OCI-LY1 (cell line): Measurements from ENCODE around the gene PRKG1.

ENCODE experiments used
- H2AFZ ChIP-seq: fragments of 200-600 bp; sonication (generic), shearing (Covaris generic); 2 replicates; pipeline ENCODE4 v1.6.0; 2014; ENCODE audit warnings: antibody characterized with exemption, mild to moderate bottlenecking, low read length
- H3F3A ChIP-seq: fragments of 200-600 bp; sonication (generic), shearing (Covaris generic); 2 replicates; pipeline ENCODE4 v1.6.0; 2014; ENCODE audit warnings: mild to moderate bottlenecking, antibody characterized with exemption, low read length, moderate library complexity; ENCODE audit not compliant: insufficient read depth
- H3K27ac ChIP-seq: fragments of 200-600 bp; sonication (generic); 2 replicates; pipeline ENCODE4 v1.5.1; 2014; ENCODE audit warnings: low read length, mixed run types, mild to moderate bottlenecking, low read depth; ENCODE audit not compliant: poor library complexity, severe bottlenecking
- H3K27me3 ChIP-seq: fragments of 200-600 bp; sonication (generic); 2 replicates; pipeline ENCODE4 v1.6.0; 2014; ENCODE audit warnings: antibody characterized with exemption, mild to moderate bottlenecking, low read length, moderate library complexity; ENCODE audit not compliant: insufficient read depth
- H3K36me3 ChIP-seq: fragments of 200-600 bp; sonication (generic); 2 replicates; pipeline ENCODE4 v1.6.1; 2014; ENCODE audit warnings: mild to moderate bottlenecking, antibody characterized with exemption, low read length, moderate library complexity, mixed read lengths; ENCODE audit not compliant: insufficient read depth
- H3K4me1 ChIP-seq: fragments of 200-600 bp; sonication (generic); 2 replicates; pipeline ENCODE4 v1.5.1; 2014; ENCODE audit warnings: mild to moderate bottlenecking, low read length, moderate library complexity; ENCODE audit not compliant: insufficient read depth, severe bottlenecking
- H3K4me2 ChIP-seq: fragments of 200-600 bp; sonication (generic), shearing (Covaris generic); 2 replicates; pipeline ENCODE4 v1.6.1; 2014; ENCODE audit warnings: low read length
- H3K4me3 ChIP-seq: fragments of 200-600 bp; sonication (generic); 2 replicates; pipeline ENCODE4 v1.5.1; 2014; ENCODE audit warnings: low read length, low read depth, mild to moderate bottlenecking, mixed read lengths; ENCODE audit not compliant: poor library complexity, severe bottlenecking
- H3K79me2 ChIP-seq: fragments of 200-600 bp; shearing (Covaris generic); 2 replicates; pipeline ENCODE4 v1.6.1; 2016; ENCODE audit warnings: mixed run types, low read length, mixed read lengths; ENCODE audit not compliant: insufficient read depth
- H3K9ac ChIP-seq: fragments of 200-600 bp; sonication (generic), shearing (Covaris generic); 2 replicates; pipeline ENCODE4 v1.6.1; 2014; ENCODE audit warnings: mild to moderate bottlenecking, low read length, mixed read lengths
- H3K9me2 ChIP-seq: fragments of 200-600 bp; sonication (generic), shearing (Covaris generic); 2 replicates; pipeline ENCODE4 v1.6.1; 2014; ENCODE audit warnings: low read depth, mild to moderate bottlenecking, low read length, mixed read lengths
- H3K9me3 ChIP-seq: fragments of 200-600 bp; shearing (Covaris generic); 2 replicates; pipeline ENCODE4 v1.6.1; 2014; ENCODE audit warnings: low read length, mixed read lengths
- H4K20me1 ChIP-seq: fragments of 200-600 bp; sonication (generic), shearing (Covaris generic); 2 replicates; pipeline ENCODE4 v1.6.0; 2016; ENCODE audit warnings: mild to moderate bottlenecking, low read length; ENCODE audit not compliant: insufficient read depth
- CTCF ChIP-seq: fragments of 200-600 bp; sonication (generic), shearing (Covaris generic); IDR thresholded peaks from 2 replicates; pipeline ENCODE4 v1.5.1; 2017; ENCODE audit warnings: mild to moderate bottlenecking, antibody characterized with exemption, low read length, moderate library complexity, mixed read lengths
- EZH2 ChIP-seq: fragments of 200-600 bp; sonication (generic), shearing (Covaris generic); IDR thresholded peaks from 2 replicates; pipeline ENCODE4 v1.8.0; 2017; ENCODE audit warnings: borderline replicate concordance, mixed run types, mild to moderate bottlenecking, antibody characterized with exemption, low read length, moderate library complexity, mixed read lengths

PRKG1 gene

GRCh38 chr10:51436805-51437204 is 362.5 kb downstream of the PRKG1 start:
- Histone ChIP-seq H3K79me2 (no peaks in the 10 kb centered on the region), H3F3A (no peaks in the 10 kb centered on the region), H3K4me3 (no peak overlapping the region), H3K27me3 (no peaks in the 10 kb centered on the region), H3K4me1 (no peaks in the 10 kb centered on the region), H3K27ac (no peak overlapping the region), H4K20me1 (no peaks in the 10 kb centered on the region), H2AFZ (no peak overlapping the region), H3K4me2 (no peak overlapping the region), H3K9me2 (no peaks in the 10 kb centered on the region), H3K36me3 (no peaks in the 10 kb centered on the region), H3K9me3 (no peaks in the 10 kb centered on the region), H3K9ac (no peak overlapping the region)
- no peak for TF ChIP-seq CTCF
- no peak for TF ChIP-seq EZH2

GRCh38 chr10:51439645-51440044 is 365.4 kb downstream of the PRKG1 start:
- no peak overlapping the region for H3K9ac ChIP-seq
- H3K36me3 ChIP-seq = no peaks in the 10 kb centered on the region
- no peaks in the 10 kb centered on the region for H3K9me2 ChIP-seq
- TF ChIP-seq EZH2 (no peak), CTCF (no peak)
- no peak overlapping the region for H3K4me3 ChIP-seq
- H3K79me2 ChIP-seq = no peaks in the 10 kb centered on the region
- no peak overlapping the region for H3K27ac ChIP-seq
- no peaks in the 10 kb centered on the region for H3F3A ChIP-seq
- no peaks in the 10 kb centered on the region for H3K9me3 ChIP-seq
- no peak overlapping the region for H3K4me2 ChIP-seq
- no peaks in the 10 kb centered on the region for H3K27me3 ChIP-seq
- H3K4me1 ChIP-seq = no peaks in the 10 kb centered on the region
- no peaks in the 10 kb centered on the region for H4K20me1 ChIP-seq
- no peak overlapping the region for H2AFZ ChIP-seq

- Histone ChIP-seq H2AFZ (no peak overlapping the region), H3K79me2 (no peaks in the 10 kb centered on the region), H4K20me1 (no peaks in the 10 kb centered on the region), H3K36me3 (no peaks in the 10 kb centered on the region), H3K27me3 (no peaks in the 10 kb centered on the region), H3K4me3 (no peak overlapping the region), H3K9me2 (no peaks in the 10 kb centered on the region), H3K9me3 (no peaks in the 10 kb centered on the region), H3K4me1 (no peaks in the 10 kb centered on the region), H3K4me2 (no peak overlapping the region), H3K9ac (no peak overlapping the region), H3K27ac (no peak overlapping the region), H3F3A (no peaks in the 10 kb centered on the region)
- no peak for TF ChIP-seq EZH2
- no peak for TF ChIP-seq CTCF
These were observed 371.3 kb downstream of the PRKG1 start for GRCh38 chr10:51445588-51445987.
